GM18861 (cell line): ENCODE measurements around the gene PKP2.
A peak's percentile ranks its signal among the peaks of the same experiment; 100 is the strongest.

Experiments used
- ATAC-seq: cut with Tn5 transposase; IDR thresholded peaks from one replicate; pipeline ENCODE4 v1.9.1; 2021; ENCODE audit not compliant: unreplicated experiment

The PKP2 gene

GRCh38 chr12:32896432-32897280 lies at the start of gene PKP2:
TSS of gene PKP2 (minus strand) at chr12:32896777. CDS start at chr12:32896731, 46 bp downstream.
- ATAC-seq: peak; percentile 38

GRCh38 chr12:32944195-32944594 lies 47.6 kb upstream of the PKP2 start:
- no peak for ATAC-seq

- no peak for ATAC-seq
These were observed 43.2 kb upstream of the PKP2 start for GRCh38 chr12:32939801-32940200.

GRCh38 chr12:32926963-32927362 lies 30.4 kb upstream of the PKP2 start:
- no peak for ATAC-seq

GRCh38 chr12:32926356-32926755 lies 29.8 kb upstream of the PKP2 start:
- no peak for ATAC-seq

GRCh38 chr12:32922546-32923297 lies 26.1 kb upstream of the PKP2 start:
- no peak for ATAC-seq

- ATAC-seq: no peak
These were observed 24.8 kb upstream of the PKP2 start for GRCh38 chr12:32921397-32921796.

- ATAC-seq: no peak
These were observed 24.0 kb upstream of the PKP2 start for GRCh38 chr12:32920506-32921085.

GRCh38 chr12:32918890-32919801 lies 22.6 kb upstream of the PKP2 start:
- peak; percentile 62 for ATAC-seq

- no peak for ATAC-seq
These were observed 20.6 kb upstream of the PKP2 start for GRCh38 chr12:32917094-32917611.

- ATAC-seq: no peak
These were observed 11.4 kb upstream of the PKP2 start for GRCh38 chr12:32907898-32908476.

GRCh38 chr12:32907166-32907565 lies 10.6 kb upstream of the PKP2 start:
- no peak for ATAC-seq

- peak; percentile 99 for ATAC-seq
These were observed 10.0 kb upstream of the PKP2 start for GRCh38 chr12:32906399-32907165.

GRCh38 chr12:32903763-32904162 lies 7.2 kb upstream of the PKP2 start:
- ATAC-seq: no peak

- ATAC-seq: no peak
These were observed 6.7 kb upstream of the PKP2 start for GRCh38 chr12:32903318-32903717.

- peak; percentile 31 for ATAC-seq
These were observed 5.9 kb upstream of the PKP2 start for GRCh38 chr12:32902287-32902997.

GRCh38 chr12:32901553-32901952 lies 5.0 kb upstream of the PKP2 start:
- ATAC-seq: no peak

GRCh38 chr12:32897687-32898573 lies 1.4 kb upstream of the PKP2 start:
- no peak for ATAC-seq
